SK-N-SH (cell line): ENCODE results near the gene FNDC3B. TPM values are rescaled to one million over a fixed set of nuclear protein-coding genes. Genes with fewer than 3 reads are reported as not detected.

Experiments used
- CTCF ChIA-PET: fragments of 300-600, 350-600 bp; formaldehyde crosslinking; extraction: SDS; loops from one replicate; lab custom pipeline; 2021; lab: Yijun Ruan, JAX
- POLR2A ChIA-PET: fragments of 350-600 bp; sonication (Branson Sonifier 250); formaldehyde crosslinking; extraction: SDS; loops from one replicate; lab custom pipeline; 2020; ENCODE audit warnings: antibody characterized with exemption, inconsistent platforms; lab: Yijun Ruan, JAX
- DNase-seq: peaks from one replicate; pipeline ENCODE4 v3.0.0; 2012
- H2AFZ ChIP-seq: fragments of 200-600 bp; sonication (generic); 2 replicates; pipeline ENCODE4 v1.8.1; 2016; ENCODE audit warnings: antibody characterized with exemption, mild to moderate bottlenecking, low read depth
- H3F3A ChIP-seq: fragments of 200-600 bp; sonication (generic); replicated peaks from 2 replicates; pipeline ENCODE3; 2016; ENCODE audit warnings: antibody characterized with exemption, mild to moderate bottlenecking; ENCODE audit not compliant: insufficient read depth
- H3K27ac ChIP-seq, 2 experiments: fragments of 200-500 bp in 1 of 2; fragments of 200-600 bp in 1 of 2; sonication (Bioruptor generic) in 1 of 2; sonication (generic), shearing (Covaris generic) in 1 of 2; 2 replicates each; pipeline versions ENCODE4 v1.5.1 to v1.6.1; 2014 to 2016; ENCODE audit warnings: low read depth in 2 of 2, inconsistent platforms in 1 of 2, low read length in 1 of 2, mild to moderate bottlenecking in 1 of 2, mixed read lengths in 1 of 2
- H3K27me3 ChIP-seq: fragments of 200-600 bp; sonication (generic), shearing (Covaris generic); 2 replicates; pipeline ENCODE4 v1.6.1; 2016; ENCODE audit warnings: mixed run types; ENCODE audit not compliant: insufficient read depth
- H3K36me3 ChIP-seq, 2 experiments: fragments of 200-500 bp in 1 of 2; fragments of 200-600 bp in 1 of 2; sonication (Bioruptor generic) in 1 of 2; sonication (generic) in 1 of 2; replicated peaks in 1 of 2; 2 replicates each; pipeline versions ENCODE3 to v1.5.1; 2014 to 2016; ENCODE audit warnings: low read length in 1 of 2, mild to moderate bottlenecking in 1 of 2; ENCODE audit not compliant: insufficient read depth in 2 of 2, control insufficient read depth in 1 of 2
- H3K4me1 ChIP-seq, 2 experiments: fragments of 200-500 bp in 1 of 2; fragments of 200-600 bp in 1 of 2; sonication (Bioruptor generic) in 1 of 2; sonication (generic), shearing (Covaris generic) in 1 of 2; 2 replicates each; pipeline versions ENCODE4 v1.5.1 to v1.6.1; 2014 to 2016; ENCODE audit warnings: low read depth in 1 of 2, low read length in 1 of 2, mixed run types in 1 of 2; ENCODE audit not compliant: insufficient read depth in 2 of 2, control insufficient read depth in 1 of 2
- H3K4me2 ChIP-seq: fragments of 200-600 bp; sonication (generic), shearing (Covaris generic); 2 replicates; pipeline ENCODE4 v1.6.1; 2017; ENCODE audit warnings: mixed run types
- H3K4me3 ChIP-seq, 2 experiments: fragments of 200-500 bp in 1 of 2; fragments of 200-600 bp in 1 of 2; sonication (Bioruptor generic) in 1 of 2; sonication (generic), shearing (Covaris generic) in 1 of 2; 2 replicates each; pipeline versions ENCODE4 v1.5.1 to v1.8.1; 2014 to 2016; ENCODE audit warnings: low read depth in 2 of 2, inconsistent platforms in 1 of 2, low read length in 1 of 2, mild to moderate bottlenecking in 1 of 2, mixed read lengths in 1 of 2, moderate library complexity in 1 of 2
- H3K79me2 ChIP-seq: fragments of 200-600 bp; sonication (generic); 2 replicates; pipeline ENCODE4 v1.8.1; 2017; ENCODE audit warnings: mild to moderate bottlenecking; ENCODE audit not compliant: insufficient read depth
- H3K9ac ChIP-seq: fragments of 200-600 bp; sonication (generic); 2 replicates; pipeline ENCODE4 v1.6.1; 2017; ENCODE audit warnings: mixed run types
- H3K9me2 ChIP-seq: fragments of 200-600 bp; sonication (generic); 2 replicates; pipeline ENCODE4 v1.6.1; 2017; ENCODE audit warnings: mixed run types
- H3K9me3 ChIP-seq: fragments of 200-600 bp; sonication (generic); 2 replicates; pipeline ENCODE4 v1.6.1; 2017; ENCODE audit warnings: mixed run types, mild to moderate bottlenecking, moderate library complexity
- H4K20me1 ChIP-seq: fragments of 200-600 bp; sonication (generic); 2 replicates; pipeline ENCODE4 v1.6.1; 2017; ENCODE audit warnings: mild to moderate bottlenecking, mixed run types; ENCODE audit not compliant: insufficient read depth
- CHD2 ChIP-seq: fragments of 150-350 bp; IDR thresholded peaks from 2 replicates; pipeline ENCODE4 v1.6.1; 2018; ENCODE audit warnings: low read length; ENCODE audit not compliant: partially characterized antibody
- CTCF ChIP-seq: fragments of 200-600 bp; sonication (generic); IDR thresholded peaks from 2 replicates; pipeline ENCODE4 v1.6.1; 2017; ENCODE audit warnings: antibody characterized with exemption, mild to moderate bottlenecking, moderate library complexity
- EP300 ChIP-seq, 2 experiments: IDR thresholded peaks; 2 replicates each; pipeline versions ENCODE4 v1.4.0 to v1.6.1; 2012; ENCODE audit warnings: borderline replicate concordance in 1 of 2, low read depth in 1 of 2, low read length in 1 of 2
- EZH2phosphoT487 ChIP-seq: fragments of 200-600 bp; sonication (generic); IDR thresholded peaks from 2 replicates; pipeline ENCODE4 v1.6.1; 2017; ENCODE audit warnings: low read depth, mixed run types, mild to moderate bottlenecking, antibody characterized with exemption, moderate library complexity, borderline replicate concordance
- FOXM1 ChIP-seq: IDR thresholded peaks from 2 replicates; pipeline ENCODE4 v1.4.0; 2012; ENCODE audit warnings: low read depth, mild to moderate bottlenecking
- GABPA ChIP-seq: IDR thresholded peaks from 2 replicates; pipeline ENCODE4 v1.4.0; 2012; ENCODE audit warnings: low read depth, mild to moderate bottlenecking
- GATA2 ChIP-seq: sonication (generic); formaldehyde crosslinking; IDR thresholded peaks from 2 replicates; pipeline ENCODE4 v1.5.0; 2020; ENCODE audit warnings: mild to moderate bottlenecking, missing genetic modification reagents
- JUND ChIP-seq: IDR thresholded peaks from 2 replicates; pipeline ENCODE4 v1.4.0; 2012
- MEF2A ChIP-seq: IDR thresholded peaks from 2 replicates; pipeline ENCODE4 v1.4.0; 2012; ENCODE audit warnings: low read depth, borderline replicate concordance
- MXI1 ChIP-seq: IDR thresholded peaks from 2 replicates; pipeline ENCODE4 v1.6.1; 2012; ENCODE audit warnings: mild to moderate bottlenecking, low read depth, low read length, improper control_type of control experiment
- NFIC ChIP-seq: IDR thresholded peaks from 2 replicates; pipeline ENCODE4 v1.4.0; 2012; ENCODE audit warnings: borderline replicate concordance
- NRF1 ChIP-seq: IDR thresholded peaks from 2 replicates; pipeline ENCODE4 v1.6.1; 2012; ENCODE audit warnings: low read depth, mild to moderate bottlenecking, low read length
- PBX3 ChIP-seq: IDR thresholded peaks from 2 replicates; pipeline ENCODE4; 2012
- POLR2AphosphoS5 ChIP-seq: IDR thresholded peaks from 2 replicates; pipeline ENCODE4 v1.6.1; 2012; ENCODE audit warnings: low read depth, low read length
- RAD21 ChIP-seq: IDR thresholded peaks from 2 replicates; pipeline ENCODE4 v1.6.1; 2012; ENCODE audit warnings: mild to moderate bottlenecking, low read length
- RCOR1 ChIP-seq: fragments of 150-350 bp; IDR thresholded peaks from 2 replicates; pipeline ENCODE4 v1.6.1; 2017; ENCODE audit warnings: antibody characterized with exemption, low read length
- RXRA ChIP-seq: IDR thresholded peaks from 2 replicates; pipeline ENCODE4 v1.4.0; 2012; ENCODE audit warnings: low read depth, mild to moderate bottlenecking, borderline replicate concordance
- SMC3 ChIP-seq: IDR thresholded peaks from 2 replicates; pipeline ENCODE4 v1.6.1; 2012; ENCODE audit warnings: low read depth, low read length, improper control_type of control experiment
- USF2 ChIP-seq: fragments of 150-350 bp; IDR thresholded peaks from 2 replicates; pipeline ENCODE4 v1.6.1; 2017; ENCODE audit warnings: antibody characterized with exemption, low read length, low read depth, borderline replicate concordance
- WGBS: methylation state at CpG from one replicate; pipeline ENCODE4 v1.1.6; 2017; ENCODE audit warnings: low lambda C conversion rate; 5-methylcytosine and 5-hydroxymethylcytosine counted together
- polyA plus RNA-seq, 3 experiments: library from polyadenylated mRNA; depleted of rRNA; stranded (reverse); fragments of >200 nt; gene quantifications; 2 replicates each; pipeline ENCODE4 v1.2.3, GENCODE V29; 2012
- TF ChIP-seq, protein P1 (sequence below): fragments of 150-350 bp; IDR thresholded peaks from 2 replicates; pipeline ENCODE4 v1.6.1; 2016; ENCODE audit warnings: mild to moderate bottlenecking, low read depth, low read length

FNDC3B gene
- polyA plus RNA-seq, 1 of the 3 experiments (the other 2 are of a cell fraction), result 10.4 TPM

GRCh38 chr3:172373912-172374311 lies 334.5 kb downstream of the FNDC3B start:
- peaks cover 0 to 7% of the 10 kb centered on the region in 2 experiments; a peak in 1 of 4 replicates for H3K4me1 ChIP-seq
- 98% methylated on average over 5 of the region's 5 CpGs for WGBS
- DNase-seq, result no peak
- H3K27ac ChIP-seq, result no peak overlapping the region
- H3K36me3 ChIP-seq, result peaks cover 44 to 61% of the 10 kb centered on the region in 2 experiments
- no peak overlapping the region for H2AFZ ChIP-seq
- ChIA-PET POLR2A (no interaction called here), CTCF (no interaction called here)
- no peaks in the 10 kb centered on the region for H3K9me2 ChIP-seq
- no peaks in the 10 kb centered on the region for H3K9me3 ChIP-seq
- no peak overlapping the region for H3K4me3 ChIP-seq
- H3F3A ChIP-seq, result peaks cover 6% of the 10 kb centered on the region
- no peaks in the 10 kb centered on the region for H4K20me1 ChIP-seq
- no peak for TF ChIP-seq RXRA
- no peak for TF ChIP-seq PBX3
- no peak for TF ChIP-seq USF2
- TF ChIP-seq EZH2phosphoT487, result no peak
- TF ChIP-seq JUND, result no peak
- no peak for TF ChIP-seq POLR2AphosphoS5
- TF ChIP-seq CTCF, result no peak
- TF ChIP-seq GATA2, result no peak
- no peak for TF ChIP-seq NFIC
- TF ChIP-seq NRF1, result no peak
- no peak for TF ChIP-seq RAD21
- no peak for TF ChIP-seq EP300 (IDR thresholded peaks at IDR 0.05; ENCODE audit: borderline replicate concordance in 1 of 2, low read depth in 1 of 2, low read length in 1 of 2)
- TF ChIP-seq, protein P1, sequence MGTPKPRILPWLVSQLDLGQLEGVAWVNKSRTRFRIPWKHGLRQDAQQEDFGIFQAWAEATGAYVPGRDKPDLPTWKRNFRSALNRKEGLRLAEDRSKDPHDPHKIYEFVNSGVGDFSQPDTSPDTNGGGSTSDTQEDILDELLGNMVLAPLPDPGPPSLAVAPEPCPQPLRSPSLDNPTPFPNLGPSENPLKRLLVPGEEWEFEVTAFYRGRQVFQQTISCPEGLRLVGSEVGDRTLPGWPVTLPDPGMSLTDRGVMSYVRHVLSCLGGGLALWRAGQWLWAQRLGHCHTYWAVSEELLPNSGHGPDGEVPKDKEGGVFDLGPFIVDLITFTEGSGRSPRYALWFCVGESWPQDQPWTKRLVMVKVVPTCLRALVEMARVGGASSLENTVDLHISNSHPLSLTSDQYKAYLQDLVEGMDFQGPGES, result no peak
- TF ChIP-seq RCOR1, result no peak
- no peak for TF ChIP-seq FOXM1
- TF ChIP-seq CHD2, result no peak
- TF ChIP-seq SMC3, result no peak
- no peak for TF ChIP-seq MXI1
- no peak for TF ChIP-seq GABPA
- TF ChIP-seq MEF2A, result no peak
- H3K9ac ChIP-seq, result no peak overlapping the region
- no peaks in the 10 kb centered on the region for H3K27me3 ChIP-seq
- no peaks in the 10 kb centered on the region for H3K79me2 ChIP-seq
- no peak overlapping the region for H3K4me2 ChIP-seq
